GM19328 (cell line): Measurements from ENCODE around the gene UTY.

Source experiments
- ATAC-seq: cut with Tn5 transposase; IDR thresholded peaks from one replicate; pipeline ENCODE4 v1.9.1; 2021; ENCODE audit warnings: mild to moderate bottlenecking, moderate library complexity; ENCODE audit not compliant: unreplicated experiment

The UTY gene

GRCh38 chrY:13416869-13417661, 62.8 kb downstream of the UTY start:
- no peak for ATAC-seq

DNA sequence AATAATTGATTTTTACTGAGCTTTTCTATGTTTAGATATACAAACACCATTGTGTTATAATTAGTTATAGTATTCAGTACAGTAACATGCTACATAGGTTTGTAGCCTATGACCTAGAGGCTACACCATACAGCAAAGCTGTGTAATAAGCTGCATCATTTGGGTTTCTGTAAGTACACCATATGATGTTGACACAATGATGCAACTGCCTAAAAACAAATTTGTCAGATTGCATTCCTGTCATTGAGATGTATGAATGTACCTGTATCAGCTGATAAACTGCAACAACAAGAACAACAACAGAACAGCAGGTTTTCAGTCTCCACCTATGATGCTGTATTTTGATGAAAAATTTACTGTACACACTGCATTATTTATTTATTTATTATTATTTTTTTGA, 64.3 kb downstream of the UTY start:
- ATAC-seq, result no peak

DNA sequence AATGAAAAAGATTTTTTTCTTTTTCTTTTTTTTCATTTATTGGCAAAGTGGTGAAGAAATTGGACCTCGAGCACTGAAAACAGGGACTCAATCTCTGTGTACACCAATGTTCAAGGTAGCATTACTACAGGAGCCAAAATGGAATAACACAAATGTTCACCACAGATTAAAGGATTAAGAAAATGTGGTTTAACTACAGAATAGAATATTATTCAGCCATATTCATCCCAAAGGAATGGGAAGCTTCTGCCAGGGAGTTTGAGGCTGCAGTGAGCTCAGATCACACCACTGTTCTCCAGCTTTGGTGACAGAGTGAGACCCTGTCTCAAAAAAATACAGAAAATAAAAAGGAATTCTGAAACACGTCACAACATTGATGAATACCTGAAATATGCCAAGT, 81.0 kb downstream of the UTY start:
- no peak for ATAC-seq

DNA sequence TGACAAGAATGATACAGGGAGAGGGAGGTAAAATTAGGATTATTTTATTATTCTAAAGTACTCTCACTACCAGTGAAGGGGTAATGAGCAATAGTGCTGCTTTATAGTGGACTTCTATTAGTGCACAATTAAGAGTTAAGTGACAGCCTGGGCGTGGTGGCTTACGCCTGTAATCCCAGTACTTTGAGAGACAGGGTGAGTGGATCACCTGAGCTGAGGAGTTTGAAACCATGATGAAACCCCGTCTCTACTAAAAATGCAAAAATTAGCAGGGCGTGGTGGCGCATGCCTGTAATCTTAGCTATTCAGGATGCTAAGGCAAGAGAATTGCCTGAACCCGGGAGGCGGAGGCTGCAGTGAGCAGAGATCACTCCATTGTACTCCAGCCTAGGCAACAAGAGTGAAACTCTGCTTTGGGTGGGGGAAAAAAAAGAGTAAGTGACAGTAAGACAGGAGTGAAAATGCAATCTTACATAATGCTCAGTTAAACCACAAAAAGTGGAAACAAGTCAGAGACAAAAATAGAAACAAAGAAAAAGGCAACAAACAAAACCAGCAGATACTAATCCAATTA, 98.6 kb downstream of the UTY start:
- no peak for ATAC-seq

GRCh38 chrY:13370868-13371800, 108.7 kb downstream of the UTY start:
- no peak for ATAC-seq

DNA sequence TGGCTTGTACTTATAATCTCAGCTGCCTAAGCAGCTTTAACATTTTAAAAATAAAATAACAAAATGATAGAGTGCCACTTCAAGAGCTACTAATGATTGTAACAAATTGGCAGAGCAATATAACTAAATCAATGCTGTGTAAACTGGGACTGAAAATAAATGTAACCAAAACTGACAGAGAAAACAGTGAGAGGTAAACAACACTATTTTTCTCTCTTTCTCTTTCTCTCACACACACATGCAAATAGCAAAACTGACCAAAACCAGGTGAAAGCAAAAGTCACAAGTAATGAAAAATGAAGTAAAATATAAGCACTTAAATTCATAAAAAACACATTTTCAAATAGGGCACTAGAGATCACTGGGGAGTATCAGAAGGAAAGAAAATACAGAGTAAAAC, 109.6 kb downstream of the UTY start:
- ATAC-seq, result no peak

- ATAC-seq, result no peak
Observed at GRCh38 chrY:13368513-13368845, 111.4 kb downstream of the UTY start.

DNA sequence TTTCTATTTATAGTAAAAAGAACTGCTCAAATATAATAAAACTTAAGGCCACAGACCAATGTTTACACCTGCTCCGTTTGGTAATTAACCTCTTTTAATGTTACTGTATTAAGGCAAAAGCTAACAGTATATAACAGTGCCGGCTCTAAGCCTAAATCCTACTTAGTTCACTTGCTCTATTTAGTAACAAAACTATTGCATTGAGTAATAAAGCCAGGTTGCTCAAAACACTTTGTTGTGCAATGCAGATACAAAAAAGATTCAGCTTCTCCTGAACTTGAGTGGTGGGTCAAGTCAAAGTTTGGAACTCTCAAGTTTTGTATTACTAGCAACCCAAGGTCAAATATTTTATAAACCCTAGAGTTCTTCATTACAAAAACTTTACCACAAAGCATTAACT, 116.2 kb downstream of the UTY start:
- ATAC-seq, result no peak

DNA sequence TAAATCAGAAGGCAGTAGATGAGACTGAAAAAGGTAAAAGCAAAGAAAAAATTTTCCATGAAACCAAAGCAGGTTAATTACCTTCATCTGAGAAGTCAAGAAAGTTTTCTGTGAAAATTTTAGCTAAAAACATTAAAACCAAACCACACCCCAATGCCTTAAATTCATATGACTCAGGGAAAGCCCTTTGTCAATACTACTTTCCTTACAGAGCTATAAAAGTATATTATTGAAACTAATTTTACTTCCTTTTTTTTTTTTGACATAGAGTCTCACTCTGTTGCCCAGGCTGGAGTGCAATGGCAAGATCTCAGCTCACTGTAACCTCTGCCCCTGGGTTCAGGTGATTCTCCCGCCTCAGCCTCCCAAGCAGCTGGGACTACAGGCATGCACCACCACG, 117.2 kb downstream of the UTY start:
- ATAC-seq, result no peak

DNA sequence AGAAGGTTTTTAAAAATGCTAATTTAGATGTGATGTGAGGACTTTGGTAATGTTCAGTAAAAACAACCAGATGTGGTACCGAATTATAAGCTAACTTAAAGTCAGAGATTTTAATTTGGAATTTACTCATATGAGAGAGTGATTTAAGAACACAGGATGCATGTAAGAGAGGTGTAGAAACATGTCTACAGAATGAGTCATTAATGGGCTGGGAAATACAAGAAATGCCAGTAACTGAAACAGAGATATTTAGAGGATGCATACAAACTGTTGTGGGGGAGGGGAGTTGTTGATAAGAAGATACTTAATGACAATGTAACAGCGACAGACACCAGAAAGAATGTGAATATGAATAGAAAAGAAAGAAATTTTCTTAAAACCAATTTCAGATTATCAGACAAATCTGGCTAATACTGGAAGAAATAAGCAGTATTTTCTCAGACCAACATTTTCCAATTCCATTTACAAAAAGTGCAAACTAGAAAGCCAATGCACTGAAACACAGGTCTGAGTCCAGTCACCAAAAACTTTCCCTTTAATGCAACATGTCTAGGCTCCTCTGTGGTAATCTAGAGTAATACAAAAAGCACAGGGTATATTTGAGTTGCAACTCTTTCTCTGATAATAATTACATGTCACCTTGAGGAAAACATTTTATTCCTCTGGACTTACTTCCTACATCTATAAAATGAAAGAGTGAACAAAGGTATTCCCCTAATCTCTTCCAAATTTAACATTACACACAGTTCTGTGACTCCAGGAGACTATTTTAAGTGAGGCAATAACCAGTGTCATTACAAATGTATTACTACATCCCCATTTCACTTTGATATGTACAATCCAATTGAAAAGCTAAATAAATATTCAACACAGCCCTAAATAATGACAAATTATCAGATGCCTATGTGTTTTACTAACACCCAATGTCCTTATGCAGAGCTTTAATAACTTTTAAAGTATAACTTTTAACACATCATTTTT, 117.9 kb downstream of the UTY start:
- ATAC-seq, result no peak

GRCh38 chrY:13351443-13351842, 128.4 kb downstream of the UTY start:
- ATAC-seq, result no peak

GRCh38 chrY:13347106-13347505, 132.7 kb downstream of the UTY start:
- ATAC-seq, result no peak

DNA sequence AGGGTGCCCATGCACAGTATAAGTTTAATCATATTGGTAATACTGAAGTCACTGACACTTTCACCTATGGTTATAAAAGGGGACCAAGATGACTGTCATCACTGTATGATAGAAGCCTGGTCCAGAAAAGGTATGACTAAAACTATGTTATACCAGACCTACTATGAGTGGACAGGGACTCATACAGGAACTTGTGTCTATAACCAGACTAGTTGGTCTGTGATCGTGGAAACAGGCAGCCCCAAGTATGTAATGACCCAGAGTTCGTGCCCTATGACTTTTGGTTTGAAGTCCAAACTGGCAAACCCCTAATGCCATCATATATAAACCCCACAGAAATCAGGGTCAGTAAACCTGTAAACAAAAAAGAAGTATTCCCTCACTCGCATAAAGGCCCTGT, 134.3 kb downstream of the UTY start:
- ATAC-seq, result no peak

GRCh38 chrY:13343307-13343946, 136.4 kb downstream of the UTY start:
- ATAC-seq, result no peak

GRCh38 chrY:13339939-13340338, 139.9 kb downstream of the UTY start:
- no peak for ATAC-seq

DNA sequence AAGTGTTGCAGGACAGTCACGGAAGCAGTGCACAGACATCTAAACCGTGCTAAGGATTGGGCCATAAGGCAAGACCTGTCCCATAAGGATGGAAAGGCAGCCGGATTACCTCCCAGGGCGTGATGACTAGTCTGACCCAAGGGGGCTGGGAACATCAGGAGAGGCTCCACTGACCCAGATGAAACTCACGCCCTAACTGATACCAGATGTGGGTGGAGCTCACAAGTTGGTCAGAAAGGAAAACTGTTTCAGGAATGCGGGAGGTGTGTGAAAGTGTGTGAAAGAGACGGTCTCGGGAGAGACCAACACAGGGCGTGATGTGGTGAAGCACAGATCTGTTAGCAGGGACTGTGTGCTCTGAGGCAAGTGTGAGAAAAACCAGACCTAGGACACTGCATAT, 140.5 kb downstream of the UTY start:
- no peak for ATAC-seq

DNA sequence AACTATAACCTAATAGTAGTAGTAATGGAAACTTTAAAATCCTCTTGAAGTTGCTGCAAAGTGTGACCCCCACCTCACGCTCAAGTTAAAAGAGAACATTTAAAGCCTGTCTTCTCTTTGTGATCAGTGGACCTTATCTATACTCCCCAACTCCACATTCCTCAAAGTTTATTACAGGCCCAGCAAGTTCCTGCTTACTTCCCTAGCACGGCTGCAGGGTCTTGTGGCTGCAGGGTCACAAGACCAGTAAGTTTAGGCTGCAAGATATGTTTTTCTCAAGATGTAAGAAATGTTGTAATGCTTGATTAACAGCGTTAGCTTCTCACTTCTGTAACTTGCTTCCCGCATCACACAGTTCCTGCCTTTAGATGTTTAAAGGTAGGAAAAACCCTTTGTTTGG, 141.1 kb downstream of the UTY start:
- ATAC-seq, result no peak

- no peak for ATAC-seq
Observed at GRCh38 chrY:13337934-13338333, 141.9 kb downstream of the UTY start.

- no peak for ATAC-seq
Observed at GRCh38 chrY:13333791-13334190, 146.0 kb downstream of the UTY start.

DNA sequence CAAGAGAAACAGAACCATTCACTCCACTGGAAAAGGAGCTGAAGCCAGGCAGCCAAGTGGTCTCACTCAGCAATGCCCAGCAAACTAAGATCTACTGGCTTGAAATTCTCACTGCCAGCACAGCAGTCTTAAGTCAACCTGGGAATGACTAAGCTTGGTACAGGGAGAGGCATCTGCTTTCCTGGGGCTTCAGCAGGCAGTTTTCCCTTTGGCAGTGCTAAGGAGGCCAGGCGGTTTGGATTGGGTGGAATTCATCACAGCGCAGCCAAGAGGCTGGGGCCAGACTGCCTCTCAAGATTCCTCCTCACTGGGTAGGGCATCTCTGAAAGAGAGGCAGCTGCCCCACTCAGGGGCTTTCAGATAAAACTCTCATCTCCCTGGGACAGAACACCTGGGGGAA, 149.2 kb downstream of the UTY start:
- no peak for ATAC-seq
